HepG2 (cell line): ENCODE results near the gene BCL6. TPM values are rescaled to one million over a fixed set of nuclear protein-coding genes. Genes with fewer than 3 reads are reported as not detected.

ENCODE experiments used
- MYNN ChIP-seq: sonication (generic); formaldehyde crosslinking; IDR thresholded peaks from 2 replicates; pipeline ENCODE4 v1.4.0; 2020; ENCODE audit warnings: mild to moderate bottlenecking, low read depth, missing genetic modification reagents
- NFKBIZ ChIP-seq: IDR thresholded peaks from 2 replicates; pipeline ENCODE4 v1.6.1; 2018; ENCODE audit warnings: missing genetic modification reagents, missing compliant biosample characterization
- PCBP2 ChIP-seq: fragments of 200-400 bp; formaldehyde crosslinking; optimal IDR thresholded peaks from 2 replicates; pipeline ENCODE3; 2018; ENCODE audit warnings: low read length, low read depth; ENCODE audit not compliant: poor library complexity, severe bottlenecking
- PHF8 ChIP-seq: sonication (generic); formaldehyde crosslinking; IDR thresholded peaks from 2 replicates; pipeline ENCODE4 v1.5.0; 2020; ENCODE audit warnings: missing genetic modification reagents
- PLSCR1 ChIP-seq: sonication (generic); formaldehyde crosslinking; IDR thresholded peaks from 2 replicates; pipeline ENCODE4 v1.5.0; 2020; ENCODE audit warnings: missing genetic modification reagents, mild to moderate bottlenecking, borderline replicate concordance
- SALL2 ChIP-seq: sonication (generic); formaldehyde crosslinking; IDR thresholded peaks from 2 replicates; pipeline ENCODE4 v1.8.1; 2023; ENCODE audit warnings: mild to moderate bottlenecking, missing genetic modification reagents, inconsistent platforms
- SOX6 ChIP-seq, 2 experiments: fragments of 450-650 bp in 1 of 2; sonication (generic) in 1 of 2; formaldehyde crosslinking in 1 of 2; IDR thresholded peaks; 2 replicates each; pipeline versions ENCODE4 v1.4.0 to v1.6.1; 2017 to 2020; ENCODE audit warnings: antibody characterized with exemption in 1 of 2, mild to moderate bottlenecking in 1 of 2, missing genetic modification reagents in 1 of 2
- ZBTB26 ChIP-seq: IDR thresholded peaks from 2 replicates; pipeline ENCODE4 v1.6.1; 2016; ENCODE audit warnings: missing compliant biosample characterization, missing genetic modification reagents, borderline replicate concordance
- ZFX ChIP-seq: sonication (generic); formaldehyde crosslinking; IDR thresholded peaks from 2 replicates; pipeline ENCODE4 v1.4.0; 2020; ENCODE audit warnings: mild to moderate bottlenecking, low read depth, missing genetic modification reagents, moderate library complexity
- ZMYM4 ChIP-seq: sonication (generic); formaldehyde crosslinking; IDR thresholded peaks from 2 replicates; pipeline ENCODE4 v1.8.1; 2023; ENCODE audit warnings: mild to moderate bottlenecking, missing genetic modification reagents
- ZNF232 ChIP-seq: sonication (generic); formaldehyde crosslinking; IDR thresholded peaks from 2 replicates; pipeline ENCODE4 v1.4.0; 2020; ENCODE audit warnings: missing genetic modification reagents, borderline replicate concordance
- ZNF263 ChIP-seq: sonication (generic); formaldehyde crosslinking; IDR thresholded peaks from 2 replicates; pipeline ENCODE4 v1.4.0; 2020; ENCODE audit warnings: missing genetic modification reagents
- ZNF296 ChIP-seq: sonication (generic); formaldehyde crosslinking; conservative IDR thresholded peaks from 2 replicates; pipeline ENCODE4 v1.5.0; 2020; ENCODE audit warnings: mild to moderate bottlenecking, missing genetic modification reagents
- ZNF709 ChIP-seq: sonication (generic); formaldehyde crosslinking; IDR thresholded peaks from 2 replicates; pipeline ENCODE4 v1.5.0; 2020; ENCODE audit warnings: mild to moderate bottlenecking, missing genetic modification reagents
- ZNF891 ChIP-seq: sonication (generic); formaldehyde crosslinking; IDR thresholded peaks from 2 replicates; pipeline ENCODE4 v1.5.0; 2020; ENCODE audit warnings: mild to moderate bottlenecking, missing genetic modification reagents
- ZUFSP ChIP-seq: sonication (generic); formaldehyde crosslinking; IDR thresholded peaks from 2 replicates; pipeline ENCODE4 v1.9.0; 2021; ENCODE audit warnings: missing genetic modification reagents, mild to moderate bottlenecking, borderline replicate concordance
- polyA plus RNA-seq, 8 experiments: library from polyadenylated mRNA; depleted of rRNA in 3 of 8; stranded (reverse) in 7 of 8; unstranded in 1 of 8; fragments of >200 nt; fragmentation: Illumina TruSeq in 4 of 8; extraction: Trizol in 4 of 8; gene quantifications; 2 replicates each; pipeline versions ENCODE4 v1.2.1 to v1.2.3, GENCODE V29; 2011 to 2016; ENCODE audit warnings: low read depth in 4 of 8, missing spikeins in 1 of 8, mixed read lengths in 1 of 8; ENCODE audit not compliant: insufficient read depth in 1 of 8
- total RNA-seq, 5 experiments: library from RNA; depleted of rRNA; stranded (reverse); fragments of >200 nt; fragmentation: Illumina TruSeq; extraction: Trizol; gene quantifications; 2 replicates each; pipeline ENCODE4 v1.2.3, GENCODE V29; 2016; ENCODE audit warnings: low read depth in 1 of 5
- TF ChIP-seq, protein P1 (sequence below): sonication (generic); formaldehyde crosslinking; IDR thresholded peaks from 2 replicates; pipeline ENCODE4 v1.4.0; 2020; ENCODE audit warnings: mild to moderate bottlenecking, missing genetic modification reagents
- TF ChIP-seq, protein P2 (sequence below): sonication (generic); formaldehyde crosslinking; IDR thresholded peaks from 2 replicates; pipeline ENCODE4 v1.4.0; 2020; ENCODE audit warnings: missing genetic modification reagents

Gene BCL6
- total and polyA plus RNA-seq, 2 of the 13 experiments (the other 11 are each of a cell fraction or from before 2014, with no cell fraction given), result 21.2 to 53.7 TPM

GRCh38 chr3:187741403-187742350 is 3.6 kb downstream of the BCL6 start (continued):
- no peak for TF ChIP-seq ZNF891
- TF ChIP-seq ZNF709 (CRISPR knock-in tag), result 0 out of 2 replicates have a peak, but pooled peaks have one; percentile 36
- no peak for TF ChIP-seq PLSCR1
- TF ChIP-seq ZUFSP (CRISPR knock-in tag), result no peak
- no peak for TF ChIP-seq NFKBIZ (CRISPR knock-in tag)
- TF ChIP-seq ZFX (CRISPR knock-in tag), result peak; percentile 23; the same call in 1 of the 2 replicates
- TF ChIP-seq SOX6 (IDR thresholded peaks at IDR 0.05), result no peak
- peak; percentile 43 for TF ChIP-seq SOX6 (CRISPR knock-in tag; IDR thresholded peaks at IDR 0.05)
- TF ChIP-seq ZNF296 (CRISPR knock-in tag), result no peak
- TF ChIP-seq, protein P1, sequence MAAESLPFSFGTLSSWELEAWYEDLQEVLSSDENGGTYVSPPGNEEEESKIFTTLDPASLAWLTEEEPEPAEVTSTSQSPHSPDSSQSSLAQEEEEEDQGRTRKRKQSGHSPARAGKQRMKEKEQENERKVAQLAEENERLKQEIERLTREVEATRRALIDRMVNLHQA (CRISPR knock-in tag), result no peak
- no peak for TF ChIP-seq ZBTB26
- no peak for TF ChIP-seq ZNF263 (CRISPR knock-in tag)
- no peak for TF ChIP-seq ZNF232 (CRISPR knock-in tag)
- peak; percentile 44 for TF ChIP-seq ZMYM4 (CRISPR knock-in tag)
- TF ChIP-seq SALL2 (CRISPR knock-in tag), result no peak
- TF ChIP-seq, protein P2, sequence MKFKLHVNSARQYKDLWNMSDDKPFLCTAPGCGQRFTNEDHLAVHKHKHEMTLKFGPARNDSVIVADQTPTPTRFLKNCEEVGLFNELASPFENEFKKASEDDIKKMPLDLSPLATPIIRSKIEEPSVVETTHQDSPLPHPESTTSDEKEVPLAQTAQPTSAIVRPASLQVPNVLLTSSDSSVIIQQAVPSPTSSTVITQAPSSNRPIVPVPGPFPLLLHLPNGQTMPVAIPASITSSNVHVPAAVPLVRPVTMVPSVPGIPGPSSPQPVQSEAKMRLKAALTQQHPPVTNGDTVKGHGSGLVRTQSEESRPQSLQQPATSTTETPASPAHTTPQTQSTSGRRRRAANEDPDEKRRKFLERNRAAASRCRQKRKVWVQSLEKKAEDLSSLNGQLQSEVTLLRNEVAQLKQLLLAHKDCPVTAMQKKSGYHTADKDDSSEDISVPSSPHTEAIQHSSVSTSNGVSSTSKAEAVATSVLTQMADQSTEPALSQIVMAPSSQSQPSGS (CRISPR knock-in tag), result no peak
- TF ChIP-seq PHF8, result peak; percentile 27; the same call in 1 of the 2 replicates
- no peak for TF ChIP-seq PCBP2
- no peak for TF ChIP-seq MYNN (CRISPR knock-in tag)
